ENCODE data around the gene RAD52. TPM values are rescaled to one million over a fixed set of nuclear protein-coding genes. Genes with fewer than 3 reads are reported as not detected.

Gene RAD52
- total and polyA plus RNA-seq, 7 donors, result 5.9 to 14.4 (median 7.2) TPM

DNA sequence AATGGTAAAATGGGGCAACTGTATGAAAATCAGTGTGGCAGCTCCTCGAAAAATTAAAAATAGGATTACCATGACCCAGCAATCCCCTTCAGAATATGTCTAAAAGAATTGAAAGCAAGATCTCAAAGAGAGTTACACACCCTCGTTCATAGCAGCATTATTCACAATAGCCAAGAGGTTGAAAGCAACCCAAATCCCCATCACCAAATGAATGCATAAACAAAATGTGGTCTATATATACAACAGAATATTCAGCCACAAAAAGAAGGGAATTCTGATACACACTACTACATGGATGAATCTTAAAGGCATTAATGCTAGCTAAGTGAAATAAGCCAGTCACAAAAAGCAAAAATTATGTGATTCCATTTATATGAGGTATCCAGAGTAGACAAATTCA is 27.2 kb downstream of the RAD52 start:
- Histone ChIP-seq H3K27ac (no peak overlapping the region), H3K4me1 (no peaks in the 10 kb centered on the region), H3K27me3 (ENCODE audit: insufficient read depth in 3 of 3, low read length in 2 of 3) (no peaks in the 10 kb centered on the region), H3K36me3 (ENCODE audit: insufficient read depth in 1 of 2, low read depth in 1 of 2) (peaks cover 0 to 85% of the 10 kb centered on the region in 2 donors), H3K4me3 (no peak overlapping the region), H3K9me3 (no peaks in the 10 kb centered on the region)
- intact Hi-C loops (cut with DNase I), result loop anchor here in 1 of 2 donors (5.0 kb wide), 1 partner anchor 40 kb away; no protein-coding TSS in a partner anchor
- DNase-seq (no peak), ATAC-seq (no peak)
- TF ChIP-seq CTCF (IDR thresholded peaks at IDR 0.05), result no peak
- 74 to 80% (median 77%) methylated on average over 2 of the region's 2 CpGs for WGBS, 3 donors

DNA sequence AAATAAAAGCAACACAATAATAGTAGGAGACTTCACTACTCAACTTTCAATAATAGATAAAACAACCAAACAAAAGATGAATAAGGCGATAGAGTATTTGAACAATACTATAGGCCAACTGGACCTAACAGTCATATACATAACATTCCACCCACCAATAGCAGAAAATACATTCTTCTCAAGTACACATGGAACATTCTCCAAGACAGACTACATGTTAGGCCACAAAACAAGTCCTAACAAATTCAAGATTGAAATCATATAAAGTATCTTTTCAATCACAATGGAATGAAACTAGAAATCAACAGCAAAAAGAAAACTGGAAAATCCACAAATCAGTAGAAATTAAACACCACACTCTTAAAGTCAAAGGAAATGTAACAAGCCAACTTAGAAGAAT is 28.8 kb downstream of the RAD52 start:
- no peak overlapping the region for H3K27ac ChIP-seq
- 97 to 100% (median 100%) methylated on average over 1 of the region's 1 CpG for WGBS, 3 donors

GRCh38 chr12:916712-917445 is 32.6 kb downstream of the RAD52 start:
- H3K4me1 ChIP-seq, result no peaks in the 10 kb centered on the region
- H3K36me3 ChIP-seq (ENCODE audit: insufficient read depth in 1 of 2, low read depth in 1 of 2), result peaks cover 9 to 88% of the 10 kb centered on the region in 2 donors
- DNase-seq (no peak), ATAC-seq (no peak)
- WGBS, 3 donors, result 89 to 93% (median 89%) methylated on average over 23 of the region's 23 CpGs
- no peak overlapping the region for H3K27ac ChIP-seq
- intact Hi-C loops (cut with DNase I), result no loop called here
- no peak for TF ChIP-seq CTCF (IDR thresholded peaks at IDR 0.05)
- no peaks in the 10 kb centered on the region for H3K27me3 ChIP-seq (ENCODE audit: insufficient read depth in 3 of 3, low read length in 2 of 3)
- H3K4me3 ChIP-seq, result no peak overlapping the region
- H3K9me3 ChIP-seq, result no peaks in the 10 kb centered on the region

More for the DNA sequence above, 28.8 kb downstream of the RAD52 start:
- peaks cover 0 to 85% of the 10 kb centered on the region in 2 donors for H3K36me3 ChIP-seq (ENCODE audit: insufficient read depth in 1 of 2, low read depth in 1 of 2)
- no peak overlapping the region for H3K4me3 ChIP-seq
- DNase-seq (no peak), ATAC-seq (no peak)
- H3K4me1 ChIP-seq, result no peaks in the 10 kb centered on the region
- intact Hi-C loops (cut with DNase I), result loop anchor here in 1 of 2 donors (5.0 kb wide), 1 partner anchor 38 kb away; no protein-coding TSS in a partner anchor
- no peak for TF ChIP-seq CTCF (IDR thresholded peaks at IDR 0.05)
- no peaks in the 10 kb centered on the region for H3K27me3 ChIP-seq (ENCODE audit: insufficient read depth in 3 of 3, low read length in 2 of 3)
- H3K9me3 ChIP-seq, result no peaks in the 10 kb centered on the region

DNA sequence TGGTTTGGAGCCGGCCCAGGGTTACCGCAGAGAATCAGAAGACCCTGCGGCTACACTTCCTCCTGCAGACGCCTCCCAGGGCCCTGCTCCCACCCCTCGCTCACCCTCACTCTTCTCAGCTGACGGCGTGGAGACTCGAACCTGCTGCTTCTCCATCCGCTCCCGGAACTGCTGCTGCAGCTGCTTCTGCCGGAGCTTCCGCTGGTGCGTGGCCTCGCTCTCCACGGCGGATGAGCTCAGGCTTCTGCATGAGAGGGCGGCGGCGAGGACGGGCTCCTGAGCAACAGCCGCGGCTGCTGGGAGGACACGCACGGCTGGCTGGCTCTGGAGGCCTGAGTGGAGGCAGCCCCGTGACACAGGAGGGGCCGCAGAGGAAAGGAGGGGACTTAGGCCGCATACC is 33.3 kb downstream of the RAD52 start:
- no peak for TF ChIP-seq CTCF (IDR thresholded peaks at IDR 0.05)
- Histone ChIP-seq H3K27ac (no peak overlapping the region), H3K36me3 (ENCODE audit: insufficient read depth in 1 of 2, low read depth in 1 of 2) (peaks cover 12 to 90% of the 10 kb centered on the region in 2 donors), H3K4me3 (no peak overlapping the region), H3K27me3 (ENCODE audit: insufficient read depth in 3 of 3, low read length in 2 of 3) (no peaks in the 10 kb centered on the region), H3K9me3 (no peaks in the 10 kb centered on the region), H3K4me1 (no peaks in the 10 kb centered on the region)
- 91 to 94% (median 91%) methylated on average over 25 to 27 of the region's 27 CpGs for WGBS, 3 donors
- intact Hi-C loops (cut with DNase I), result no loop called here
- ATAC-seq (peak in 1 of 4 donors; percentile 13), DNase-seq (peak in 1 of 2 donors; percentile 24)
